Osteocyte (in vitro differentiated cells): Measurements from ENCODE around the gene NRROS. TPM values are rescaled to one million over a fixed set of nuclear protein-coding genes. Genes with fewer than 3 reads are reported as not detected.
"Not testable (repeated sequence)": the region's sequence is repeated elsewhere in the genome, so short reads cannot be mapped to it uniquely, and the experiment has no call there.

Experiments used
- DNase-seq: peaks from one replicate; pipeline ENCODE4 v3.0.0; 2021; ENCODE audit warnings: mixed read lengths; ENCODE audit not compliant: unreplicated experiment; ENCODE audit errors: extremely low spot score
- H3K27ac Mint-ChIP-seq: one replicate; pipeline ENCODE4 v1.8.0; 2021; ENCODE audit warnings: mild to moderate bottlenecking, mixed read lengths; ENCODE audit not compliant: unreplicated experiment
- H3K27me3 Mint-ChIP-seq: one replicate; pipeline ENCODE4 v1.8.0; 2021; ENCODE audit warnings: mixed read lengths; ENCODE audit not compliant: unreplicated experiment
- H3K36me3 Mint-ChIP-seq: one replicate; pipeline ENCODE4 v1.8.0; 2021; ENCODE audit warnings: mixed read lengths; ENCODE audit not compliant: unreplicated experiment
- H3K4me1 Mint-ChIP-seq: one replicate; pipeline ENCODE4 v1.8.0; 2021; ENCODE audit warnings: mixed read lengths; ENCODE audit not compliant: unreplicated experiment
- H3K4me3 Mint-ChIP-seq: one replicate; pipeline ENCODE4 v1.8.0; 2021; ENCODE audit warnings: mild to moderate bottlenecking, moderate library complexity, mixed read lengths; ENCODE audit not compliant: unreplicated experiment
- H3K9me3 Mint-ChIP-seq: one replicate; pipeline ENCODE4 v1.8.0; 2021; ENCODE audit warnings: mixed read lengths; ENCODE audit not compliant: unreplicated experiment
- total RNA-seq: library from RNA; stranded (reverse); gene quantifications from 2 replicates; pipeline ENCODE4 v1.2.1, GENCODE V29; 2021
- TF ChIP-seq, protein P1 (sequence below): fragments of 200-600 bp; sonication (generic); IDR thresholded peaks from 2 replicates; pipeline ENCODE4 v1.5.0; 2021; ENCODE audit warnings: antibody characterized with exemption, mild to moderate bottlenecking, moderate library complexity

The NRROS gene
- total RNA-seq, 1 donor from 2014 or later, result 0.13 TPM

DNA sequence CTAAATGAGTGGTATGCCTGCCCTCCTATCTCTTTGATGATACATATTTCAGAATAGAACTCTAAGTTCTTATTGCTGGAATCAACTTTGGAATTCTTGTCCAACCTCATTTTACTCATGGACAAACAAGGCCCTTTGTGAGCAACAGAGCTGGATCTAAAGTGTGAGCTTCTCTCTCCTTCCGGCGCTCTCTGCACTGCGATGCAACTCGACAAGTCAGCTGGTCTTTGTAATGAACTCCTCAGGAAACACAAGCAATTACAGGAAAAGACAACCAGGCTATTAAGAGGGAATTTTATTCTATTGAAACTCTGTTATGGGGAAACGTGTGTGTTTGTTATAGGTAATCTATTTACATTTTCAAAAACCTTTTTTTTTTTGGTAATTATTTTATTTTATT lies 20.3 kb upstream of the NRROS start:
- Mint-ChIP-seq H3K4me3 (no peak overlapping the region), H3K9me3 (no peaks in the 10 kb centered on the region), H3K27me3 (peaks cover 1% of the 10 kb centered on the region), H3K4me1 (peaks cover 8% of the 10 kb centered on the region), H3K27ac (no peak overlapping the region), H3K36me3 (no peaks in the 10 kb centered on the region)
- DNase-seq, result no peak
- TF ChIP-seq, protein P1, sequence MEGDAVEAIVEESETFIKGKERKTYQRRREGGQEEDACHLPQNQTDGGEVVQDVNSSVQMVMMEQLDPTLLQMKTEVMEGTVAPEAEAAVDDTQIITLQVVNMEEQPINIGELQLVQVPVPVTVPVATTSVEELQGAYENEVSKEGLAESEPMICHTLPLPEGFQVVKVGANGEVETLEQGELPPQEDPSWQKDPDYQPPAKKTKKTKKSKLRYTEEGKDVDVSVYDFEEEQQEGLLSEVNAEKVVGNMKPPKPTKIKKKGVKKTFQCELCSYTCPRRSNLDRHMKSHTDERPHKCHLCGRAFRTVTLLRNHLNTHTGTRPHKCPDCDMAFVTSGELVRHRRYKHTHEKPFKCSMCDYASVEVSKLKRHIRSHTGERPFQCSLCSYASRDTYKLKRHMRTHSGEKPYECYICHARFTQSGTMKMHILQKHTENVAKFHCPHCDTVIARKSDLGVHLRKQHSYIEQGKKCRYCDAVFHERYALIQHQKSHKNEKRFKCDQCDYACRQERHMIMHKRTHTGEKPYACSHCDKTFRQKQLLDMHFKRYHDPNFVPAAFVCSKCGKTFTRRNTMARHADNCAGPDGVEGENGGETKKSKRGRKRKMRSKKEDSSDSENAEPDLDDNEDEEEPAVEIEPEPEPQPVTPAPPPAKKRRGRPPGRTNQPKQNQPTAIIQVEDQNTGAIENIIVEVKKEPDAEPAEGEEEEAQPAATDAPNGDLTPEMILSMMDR, result no peak

DNA sequence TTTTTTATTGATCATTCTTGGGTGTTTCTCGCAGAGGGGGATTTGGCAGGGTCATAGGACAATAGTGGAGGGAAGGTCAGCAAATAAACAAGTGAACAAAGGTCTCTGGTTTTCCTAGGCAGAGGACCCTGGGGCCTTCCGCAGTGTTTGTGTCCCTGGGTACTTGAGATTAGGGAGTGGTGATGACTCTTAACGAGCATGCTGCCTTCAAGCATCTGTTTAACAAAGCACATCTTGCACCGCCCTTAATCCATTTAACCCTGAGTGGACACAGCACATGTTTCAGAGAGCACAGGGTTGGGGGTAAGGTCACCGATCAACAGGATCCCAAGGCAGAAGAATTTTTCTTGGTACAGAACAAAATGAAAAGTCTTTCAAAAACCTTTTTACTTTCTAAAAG lies 19.9 kb upstream of the NRROS start:
- H3K27ac Mint-ChIP-seq, H3K9me3 Mint-ChIP-seq, DNase-seq, H3K36me3 Mint-ChIP-seq, H3K4me1 Mint-ChIP-seq, H3K4me3 Mint-ChIP-seq, H3K27me3 Mint-ChIP-seq: not testable (repeated sequence)

DNA sequence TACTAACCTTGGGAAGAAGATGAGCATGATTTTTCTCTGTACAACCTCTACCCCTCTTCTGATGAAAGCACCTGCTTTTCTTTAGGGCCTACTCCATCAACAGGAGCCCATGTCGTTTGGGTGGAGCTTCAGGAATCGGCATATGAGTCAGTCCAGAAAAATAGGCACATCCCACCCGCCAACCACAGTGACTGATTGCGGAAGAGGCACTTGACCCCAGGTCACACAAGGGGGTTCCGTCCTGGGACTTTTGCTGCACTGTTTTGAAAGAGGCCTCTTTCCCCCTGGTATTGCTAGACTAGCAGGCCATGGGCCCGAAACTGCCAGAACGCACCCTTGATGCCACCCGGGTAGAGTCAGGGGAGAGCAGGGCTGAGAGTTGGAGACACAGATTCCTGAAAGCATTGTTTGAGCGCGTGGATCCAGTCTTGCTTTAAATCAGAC lies 19.3 kb upstream of the NRROS start:
- Mint-ChIP-seq H3K4me1 (peaks cover 8% of the 10 kb centered on the region), H3K4me3 (no peak overlapping the region), H3K27me3 (peaks cover 11% of the 10 kb centered on the region), H3K27ac (peak overlapping the region; percentile 15), H3K9me3 (no peaks in the 10 kb centered on the region), H3K36me3 (no peaks in the 10 kb centered on the region)
- TF ChIP-seq, protein P1, result no peak
- no peak for DNase-seq

DNA sequence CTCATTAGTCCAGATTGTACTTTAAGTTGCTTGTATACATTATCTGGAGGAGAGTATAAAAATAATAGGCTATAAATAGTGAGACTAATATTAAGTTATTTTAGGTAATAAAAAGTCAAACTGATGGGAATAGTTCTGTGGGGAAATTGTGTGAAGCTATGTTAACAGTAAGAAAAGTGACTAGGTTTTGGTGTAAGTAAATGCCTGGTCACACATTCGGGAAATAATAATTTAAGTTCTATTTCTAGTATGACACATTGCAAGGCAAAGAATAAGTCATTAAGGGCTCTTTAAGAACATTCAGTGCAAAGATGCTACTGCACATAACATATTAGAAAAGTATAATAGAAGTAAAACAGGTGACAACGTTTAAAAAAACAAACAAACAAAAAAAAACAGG lies 18.8 kb upstream of the NRROS start:
- Mint-ChIP-seq H3K9me3 (no peaks in the 10 kb centered on the region), H3K36me3 (no peaks in the 10 kb centered on the region), H3K4me1 (peaks cover 8% of the 10 kb centered on the region), H3K27me3 (peaks cover 14% of the 10 kb centered on the region), H3K4me3 (no peak overlapping the region), H3K27ac (peak overlapping the region; percentile 15)
- TF ChIP-seq, protein P1, result no peak
- no peak for DNase-seq

DNA sequence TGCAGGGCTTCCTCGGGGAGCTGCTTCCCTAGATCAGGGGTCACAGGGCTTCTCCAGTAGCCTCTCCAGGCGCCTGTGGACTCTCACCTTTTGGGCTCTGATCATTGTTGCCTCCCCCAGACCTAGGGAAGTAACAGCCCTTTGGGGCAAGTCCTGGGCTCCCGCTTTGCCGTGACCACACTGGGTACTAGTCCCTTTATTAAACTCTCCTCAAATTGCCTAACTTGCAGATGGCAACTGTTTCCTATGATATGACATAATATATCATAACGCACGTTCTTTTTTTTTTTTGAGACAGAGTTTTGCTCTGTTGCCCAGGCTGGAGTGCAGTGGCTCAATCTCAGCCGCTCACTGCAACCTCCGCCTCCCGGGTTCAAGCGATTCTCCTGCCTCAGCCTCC lies 17.9 kb upstream of the NRROS start:
- Mint-ChIP-seq H3K4me1 (peaks cover 8% of the 10 kb centered on the region), H3K27ac (no peak overlapping the region)

More for the DNA sequence above, 17.9 kb upstream of the NRROS start:
- TF ChIP-seq, protein P1, result no peak
- peaks cover 14% of the 10 kb centered on the region for H3K27me3 Mint-ChIP-seq
- no peaks in the 10 kb centered on the region for H3K9me3 Mint-ChIP-seq
- H3K36me3 Mint-ChIP-seq, result no peaks in the 10 kb centered on the region
- H3K4me3 Mint-ChIP-seq, result no peak overlapping the region
- no peak for DNase-seq
